Measurements from ENCODE around the gene TM9SF4.
"Not testable (repeated sequence)": the region's sequence is repeated elsewhere in the genome, so short reads cannot be mapped to it uniquely, and the experiment has no call there.

TM9SF4 gene

GRCh38 chr20:32191422-32191821 is 81.9 kb downstream of the TM9SF4 start:
- no peak for DNase-seq

GRCh38 chr20:32191873-32192272 is 82.4 kb downstream of the TM9SF4 start:
- no peak for DNase-seq

- DNase-seq: no peak
Measured at GRCh38 chr20:32192698-32193097, 83.2 kb downstream of the TM9SF4 start.

- not testable (repeated sequence) for DNase-seq
Measured at GRCh38 chr20:32193336-32193735, 83.8 kb downstream of the TM9SF4 start.

- DNase-seq: no peak
Measured at GRCh38 chr20:32193996-32194395, 84.5 kb downstream of the TM9SF4 start.

GRCh38 chr20:32195581-32195980 is 86.1 kb downstream of the TM9SF4 start:
- no peak for DNase-seq

- not testable (repeated sequence) for DNase-seq
Measured at GRCh38 chr20:32196613-32197012, 87.1 kb downstream of the TM9SF4 start.

- DNase-seq: not testable (repeated sequence)
Measured at GRCh38 chr20:32197136-32197535, 87.6 kb downstream of the TM9SF4 start.

- DNase-seq: no peak
Measured at GRCh38 chr20:32199006-32199405, 89.5 kb downstream of the TM9SF4 start.

- DNase-seq: no peak
Measured at GRCh38 chr20:32201296-32201976, 91.9 kb downstream of the TM9SF4 start.

GRCh38 chr20:32201977-32202363 is 92.5 kb downstream of the TM9SF4 start:
- DNase-seq: no peak

- peak; percentile 43 for DNase-seq
Measured at GRCh38 chr20:32203356-32204204, 94.1 kb downstream of the TM9SF4 start.

- peak; percentile 84 for DNase-seq
Measured at GRCh38 chr20:32204205-32205109, 94.9 kb downstream of the TM9SF4 start.

- no peak for DNase-seq
Measured at GRCh38 chr20:32205110-32205842, 95.8 kb downstream of the TM9SF4 start.

- DNase-seq: no peak
Measured at GRCh38 chr20:32205843-32206759, 96.6 kb downstream of the TM9SF4 start.

- DNase-seq: peak; percentile 34
Measured at GRCh38 chr20:32206760-32207625, 97.5 kb downstream of the TM9SF4 start.

- DNase-seq: peak; percentile 88
Measured at GRCh38 chr20:32207626-32208498, 98.3 kb downstream of the TM9SF4 start, which contains the start of the genes PLAGL2 and POFUT1. PLAGL2 (minus strand) TSS chr20:32207743; CDS start chr20:32202178, 5,565 bp downstream. POFUT1 (plus strand) TSS chr20:32207880; CDS start chr20:32207942, 62 bp downstream.

- no peak for DNase-seq
Measured at GRCh38 chr20:32208499-32209154, 99.1 kb downstream of the TM9SF4 start.

Data from stimulated activated naive CD4-positive, alpha-beta T cell treated with Interleukin-2 at 50 U/mL for 16 hours (primary cell).